ENCODE results near the gene TRIM34. TPM values are rescaled to one million over a fixed set of nuclear protein-coding genes. Genes with fewer than 3 reads are reported as not detected.
A peak's percentile ranks its signal among the peaks of the same experiment; 100 is the strongest.
"Not testable (repeated sequence)": the region's sequence is repeated elsewhere in the genome, so short reads cannot be mapped to it uniquely, and the experiment has no call there.

TRIM34 gene
- polyA plus RNA-seq, 1 of the 3 experiments (the other 2 are of a cell fraction), result 3.2 TPM

GRCh38 chr11:5690736-5691135 lies 65.9 kb downstream of the TRIM34 start:
- Histone ChIP-seq H3K9ac (peak overlapping the region; percentile 84), H3K9me2 (no peaks in the 10 kb centered on the region), H3K27ac (ENCODE audit: low read depth in 2 of 2, low read length in 1 of 2) (peak overlapping the region; percentile 82 to 92), H2AFZ (ENCODE audit: low read depth) (peak overlapping the region; percentile 58), H3K9me3 (no peaks in the 10 kb centered on the region), H4K20me1 (ENCODE audit: insufficient read depth) (no peaks in the 10 kb centered on the region), H3F3A (replicated peaks; ENCODE audit: insufficient read depth) (no peaks in the 10 kb centered on the region), H3K79me2 (ENCODE audit: insufficient read depth) (no peaks in the 10 kb centered on the region), H3K4me3 (ENCODE audit: low read depth in 2 of 2, low read length in 1 of 2) (peak overlapping the region; percentile 36 to 52; a peak in 3 of 4 replicates), H3K36me3 (replicated peaks in 1 of 2; ENCODE audit: control insufficient read depth in 1 of 2, insufficient read depth in 2 of 2, low read length in 1 of 2) (peaks cover 3 to 12% of the 10 kb centered on the region in 2 experiments), H3K27me3 (ENCODE audit: insufficient read depth) (no peaks in the 10 kb centered on the region), H3K4me2 (peak overlapping the region; percentile 76), H3K4me1 (ENCODE audit: control insufficient read depth in 1 of 2, insufficient read depth in 2 of 2, low read depth in 1 of 2, low read length in 1 of 2) (peaks cover 0 to under 1% of the 10 kb centered on the region in 2 experiments; a peak in 1 of 4 replicates)
- no peak for DNase-seq
- CTCF ChIA-PET, result no interaction called here
- 27% methylated on average over 5 of the region's 5 CpGs for WGBS (ENCODE audit: low lambda C conversion rate)
- POLR2A ChIA-PET, result no interaction called here
- TF ChIP-seq EP300 (IDR thresholded peaks at IDR 0.05; ENCODE audit: borderline replicate concordance in 1 of 2, low read depth in 1 of 2, low read length in 1 of 2) (no peak), MXI1 (IDR thresholded peaks at IDR 0.05; ENCODE audit: low read depth, low read length) (no peak), POLR2AphosphoS5 (IDR thresholded peaks at IDR 0.05; ENCODE audit: low read depth, low read length) (peak; percentile 11; the same call in 1 of the 2 replicates), CTCF (IDR thresholded peaks at IDR 0.05) (no peak)

GRCh38 chr11:5691238-5691963 lies 66.6 kb downstream of the TRIM34 start:
- H3K4me1 ChIP-seq (ENCODE audit: control insufficient read depth in 1 of 2, insufficient read depth in 2 of 2, low read depth in 1 of 2, low read length in 1 of 2); DNase-seq; H3K27me3 ChIP-seq (ENCODE audit: insufficient read depth); H3F3A ChIP-seq (replicated peaks; ENCODE audit: insufficient read depth); H3K9me2 ChIP-seq; H3K9me3 ChIP-seq; H3K79me2 ChIP-seq (ENCODE audit: insufficient read depth); H4K20me1 ChIP-seq (ENCODE audit: insufficient read depth); POLR2A ChIA-PET: not testable (repeated sequence)
- WGBS (ENCODE audit: low lambda C conversion rate), result 41% methylated on average over 11 of the region's 12 CpGs
- CTCF ChIA-PET, result interaction anchor here (0.6 kb wide), 1 partner anchor 867 kb away, joined by 3 read pairs; no protein-coding TSS in a partner anchor
- Histone ChIP-seq H3K27ac (ENCODE audit: low read depth in 2 of 2, low read length in 1 of 2) (peak overlapping the region; percentile 82 to 92; a peak in 2 of 4 replicates), H3K9ac (peak overlapping the region; percentile 84; the same call in 1 of the 2 replicates), H2AFZ (ENCODE audit: low read depth) (peak overlapping the region; percentile 58; the same call in 1 of the 2 replicates), H3K4me3 (ENCODE audit: low read depth in 2 of 2, low read length in 1 of 2) (peak overlapping the region; percentile 36 to 52; a peak in 3 of 4 replicates), H3K4me2 (peak overlapping the region; percentile 76), H3K36me3 (replicated peaks in 1 of 2; ENCODE audit: control insufficient read depth in 1 of 2, insufficient read depth in 2 of 2, low read length in 1 of 2) (peaks cover 7 to 12% of the 10 kb centered on the region in 2 experiments)

- Histone ChIP-seq H3K27ac (ENCODE audit: low read depth in 2 of 2, low read length in 1 of 2) (no peak overlapping the region), H3K4me1 (ENCODE audit: control insufficient read depth in 1 of 2, insufficient read depth in 2 of 2, low read depth in 1 of 2, low read length in 1 of 2) (peaks cover 0 to 6% of the 10 kb centered on the region in 2 experiments; a peak in 2 of 4 replicates), H3K9me2 (no peaks in the 10 kb centered on the region), H3K4me2 (peak overlapping the region; percentile 76), H2AFZ (ENCODE audit: low read depth) (no peak overlapping the region), H3K36me3 (replicated peaks in 1 of 2; ENCODE audit: control insufficient read depth in 1 of 2, insufficient read depth in 2 of 2, low read length in 1 of 2) (peaks cover 11 to 17% of the 10 kb centered on the region in 2 experiments), H3F3A (replicated peaks; ENCODE audit: insufficient read depth) (no peaks in the 10 kb centered on the region), H3K27me3 (ENCODE audit: insufficient read depth) (no peaks in the 10 kb centered on the region), H3K79me2 (ENCODE audit: insufficient read depth) (no peaks in the 10 kb centered on the region), H3K4me3 (ENCODE audit: low read depth in 2 of 2, low read length in 1 of 2) (peak overlapping the region in 1 of 2 experiments; percentile 52; a peak in 1 of 4 replicates), H3K9me3 (no peaks in the 10 kb centered on the region), H3K9ac (no peak overlapping the region), H4K20me1 (ENCODE audit: insufficient read depth) (no peaks in the 10 kb centered on the region)
- POLR2A ChIA-PET, result no interaction called here
- TF ChIP-seq FOSL2 (IDR thresholded peaks at IDR 0.05; ENCODE audit: borderline replicate concordance, low read depth), result no peak
- WGBS (ENCODE audit: low lambda C conversion rate), result 49% methylated on average over 3 of the region's 3 CpGs
- CTCF ChIA-PET, result interaction anchor here (0.6 kb wide), 1 partner anchor 868 kb away, joined by 3 read pairs; no protein-coding TSS in a partner anchor
- no peak for DNase-seq
Observed at GRCh38 chr11:5691964-5692361, 67.2 kb downstream of the TRIM34 start.

Other genes starting within 250 kb of the TRIM34 start
- gene OR51M1, start 241.2 kb upstream of the TRIM34 start, polyA plus RNA-seq (2012; rRNA removed), result not detected in 2 replicates
- not detected in 2 replicates for gene OR51Q1, start 202.9 kb upstream of the TRIM34 start, polyA plus RNA-seq (2012; rRNA removed)
- 0.08 TPM in 1 of 2 replicates, not detected in the other for gene OR51I1, start 183.5 kb upstream of the TRIM34 start, polyA plus RNA-seq (2012; rRNA removed)
- not detected in 2 replicates for gene OR51I2, start 175.7 kb upstream of the TRIM34 start, polyA plus RNA-seq (2012; rRNA removed)
- gene OR52D1, start 136.3 kb upstream of the TRIM34 start, polyA plus RNA-seq (2012; rRNA removed), result not detected in 2 replicates
- not detected in 2 replicates for gene UBQLN3, start 115.0 kb upstream of the TRIM34 start, polyA plus RNA-seq (2012; rRNA removed)
- gene UBQLNL, start 108.3 kb upstream of the TRIM34 start, polyA plus RNA-seq (2012; rRNA removed), result 0.03 and 0.10 TPM in 2 replicates
- gene OR52H1, start 76.5 kb upstream of the TRIM34 start, polyA plus RNA-seq (2012; rRNA removed), result not detected in 2 replicates
- not detected in 2 replicates for gene OR52B6, start 44.1 kb upstream of the TRIM34 start, polyA plus RNA-seq (2012; rRNA removed)
- gene TRIM6, start 28.4 kb upstream of the TRIM34 start, polyA plus RNA-seq (2012; rRNA removed), result 0.46 and 0.94 TPM in 2 replicates
- gene TRIM5, start 60.1 kb downstream of the TRIM34 start, polyA plus RNA-seq (2012; rRNA removed), result 22.9 and 29.4 TPM in 2 replicates
- 47.1 and 80.4 TPM in 2 replicates for gene TRIM22, start 64.8 kb downstream of the TRIM34 start, polyA plus RNA-seq (2012; rRNA removed)
- not detected in 2 replicates for gene OR56B1, start 111.4 kb downstream of the TRIM34 start, polyA plus RNA-seq (2012; rRNA removed)
- 0.10 TPM in 1 of 2 replicates, not detected in the other for gene OR52N4, start 129.2 kb downstream of the TRIM34 start, polyA plus RNA-seq (2012; rRNA removed)
- gene OR52N5, start 158.4 kb downstream of the TRIM34 start, polyA plus RNA-seq (2012; rRNA removed), result not detected in 2 replicates
- not detected in 2 replicates for gene OR52N1, start 166.3 kb downstream of the TRIM34 start, polyA plus RNA-seq (2012; rRNA removed)
- gene OR52N2, start 183.9 kb downstream of the TRIM34 start, polyA plus RNA-seq (2012; rRNA removed), result not detected in 2 replicates
- not detected in 2 replicates for gene OR52E6, start 216.9 kb downstream of the TRIM34 start, polyA plus RNA-seq (2012; rRNA removed)
- not detected in 2 replicates for gene OR52E8, start 232.7 kb downstream of the TRIM34 start, polyA plus RNA-seq (2012; rRNA removed)